ENCODE measurements around the gene TSPAN11. TPM values are rescaled to one million over a fixed set of nuclear protein-coding genes. Genes with fewer than 3 reads are reported as not detected.

Gene TSPAN11
- total RNA-seq, 1 donor from 2014 or later = 19.7 TPM

- no peak for TF ChIP-seq CTCF (IDR thresholded peaks at IDR 0.05; ENCODE audit: unreplicated experiment)
- peak overlapping the region; percentile 12 for H3K27ac Mint-ChIP-seq
- no peak overlapping the region for H3K4me3 Mint-ChIP-seq
- H3K27me3 Mint-ChIP-seq (ENCODE audit: low read depth) = no peaks in the 10 kb centered on the region
- DNase-seq (ENCODE audit: low spot score in 2 of 2, unreplicated experiment in 2 of 2) = no peak
- H3K36me3 Mint-ChIP-seq = no peaks in the 10 kb centered on the region
- peaks cover 4% of the 10 kb centered on the region for H3K4me1 Mint-ChIP-seq
- no peaks in the 10 kb centered on the region for H3K9me3 Mint-ChIP-seq
Measured at GRCh38 chr12:30979371-30980259, 53.1 kb downstream of the TSPAN11 start.

GRCh38 chr12:30980955-30981662 is 54.6 kb downstream of the TSPAN11 start:
- no peak overlapping the region for H3K27ac Mint-ChIP-seq

GRCh38 chr12:30982413-30982812 is 55.9 kb downstream of the TSPAN11 start:
- no peak overlapping the region for H3K4me3 Mint-ChIP-seq
- no peak overlapping the region for H3K27ac Mint-ChIP-seq
- H3K27me3 Mint-ChIP-seq (ENCODE audit: low read depth) = no peaks in the 10 kb centered on the region
- H3K4me1 Mint-ChIP-seq = peaks cover 4% of the 10 kb centered on the region
- no peak for TF ChIP-seq CTCF (IDR thresholded peaks at IDR 0.05; ENCODE audit: unreplicated experiment)
- H3K9me3 Mint-ChIP-seq = no peaks in the 10 kb centered on the region
- no peaks in the 10 kb centered on the region for H3K36me3 Mint-ChIP-seq
- DNase-seq (ENCODE audit: low spot score in 2 of 2, unreplicated experiment in 2 of 2) = no peak

More at GRCh38 chr12:30980955-30981662, 54.6 kb downstream of the TSPAN11 start:
- DNase-seq (ENCODE audit: low spot score in 2 of 2, unreplicated experiment in 2 of 2) = no peak
- no peaks in the 10 kb centered on the region for H3K36me3 Mint-ChIP-seq
- no peaks in the 10 kb centered on the region for H3K9me3 Mint-ChIP-seq
- TF ChIP-seq CTCF (IDR thresholded peaks at IDR 0.05; ENCODE audit: unreplicated experiment) = no peak
- peaks cover 4% of the 10 kb centered on the region for H3K4me1 Mint-ChIP-seq
- no peaks in the 10 kb centered on the region for H3K27me3 Mint-ChIP-seq (ENCODE audit: low read depth)
- H3K4me3 Mint-ChIP-seq = no peak overlapping the region

- TF ChIP-seq CTCF (IDR thresholded peaks at IDR 0.05; ENCODE audit: unreplicated experiment) = peak; percentile 33
- Mint-ChIP-seq H3K36me3 (no peaks in the 10 kb centered on the region), H3K9me3 (no peaks in the 10 kb centered on the region), H3K27ac (no peak overlapping the region), H3K4me3 (no peak overlapping the region), H3K4me1 (no peaks in the 10 kb centered on the region), H3K27me3 (ENCODE audit: low read depth) (no peaks in the 10 kb centered on the region)
- peak in 1 of 2 experiments; percentile 71 for DNase-seq (ENCODE audit: low spot score in 2 of 2, unreplicated experiment in 2 of 2)
Measured at GRCh38 chr12:30985814-30986452, 59.4 kb downstream of the TSPAN11 start.

GRCh38 chr12:30988086-30988485 is 61.5 kb downstream of the TSPAN11 start:
- Mint-ChIP-seq H3K36me3 (no peaks in the 10 kb centered on the region), H3K4me1 (no peaks in the 10 kb centered on the region), H3K9me3 (no peaks in the 10 kb centered on the region), H3K27ac (no peak overlapping the region), H3K27me3 (ENCODE audit: low read depth) (no peaks in the 10 kb centered on the region), H3K4me3 (no peak overlapping the region)
- no peak for DNase-seq (ENCODE audit: low spot score in 2 of 2, unreplicated experiment in 2 of 2)
- TF ChIP-seq CTCF (IDR thresholded peaks at IDR 0.05; ENCODE audit: unreplicated experiment) = no peak
